Measurements from ENCODE around the gene GPRC5A.

DNA sequence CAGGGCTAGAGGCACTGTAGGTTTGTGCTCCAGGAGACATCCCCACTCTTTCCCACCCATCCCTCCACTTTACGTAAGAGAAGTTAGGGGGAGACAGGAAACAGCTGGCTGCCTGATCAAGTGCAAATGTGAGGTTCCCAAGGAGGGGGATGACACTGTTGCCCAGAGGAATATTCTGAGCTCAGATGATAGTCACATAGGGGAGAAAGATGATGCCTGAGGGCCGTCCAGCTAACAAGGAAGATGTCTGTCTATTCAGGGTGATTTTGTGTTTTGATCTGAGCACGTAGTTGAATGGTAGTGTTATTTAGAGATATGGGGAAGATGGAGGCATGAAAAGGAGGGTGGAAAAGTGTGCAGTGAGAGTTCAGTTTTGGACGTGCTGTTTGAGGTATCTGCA is 74.5 kb downstream of the GPRC5A start:
- TF ChIP-seq, protein P1, sequence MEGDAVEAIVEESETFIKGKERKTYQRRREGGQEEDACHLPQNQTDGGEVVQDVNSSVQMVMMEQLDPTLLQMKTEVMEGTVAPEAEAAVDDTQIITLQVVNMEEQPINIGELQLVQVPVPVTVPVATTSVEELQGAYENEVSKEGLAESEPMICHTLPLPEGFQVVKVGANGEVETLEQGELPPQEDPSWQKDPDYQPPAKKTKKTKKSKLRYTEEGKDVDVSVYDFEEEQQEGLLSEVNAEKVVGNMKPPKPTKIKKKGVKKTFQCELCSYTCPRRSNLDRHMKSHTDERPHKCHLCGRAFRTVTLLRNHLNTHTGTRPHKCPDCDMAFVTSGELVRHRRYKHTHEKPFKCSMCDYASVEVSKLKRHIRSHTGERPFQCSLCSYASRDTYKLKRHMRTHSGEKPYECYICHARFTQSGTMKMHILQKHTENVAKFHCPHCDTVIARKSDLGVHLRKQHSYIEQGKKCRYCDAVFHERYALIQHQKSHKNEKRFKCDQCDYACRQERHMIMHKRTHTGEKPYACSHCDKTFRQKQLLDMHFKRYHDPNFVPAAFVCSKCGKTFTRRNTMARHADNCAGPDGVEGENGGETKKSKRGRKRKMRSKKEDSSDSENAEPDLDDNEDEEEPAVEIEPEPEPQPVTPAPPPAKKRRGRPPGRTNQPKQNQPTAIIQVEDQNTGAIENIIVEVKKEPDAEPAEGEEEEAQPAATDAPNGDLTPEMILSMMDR (conservative IDR thresholded peaks at IDR 0.05), result no peak
- TF ChIP-seq ZFX (IDR thresholded peaks at IDR 0.05), result no peak
